Ovary (tissue), 9 donors: ENCODE results near the gene RPS19. TPM values are rescaled to one million over a fixed set of nuclear protein-coding genes. Genes with fewer than 3 reads are reported as not detected.

ENCODE experiments used
- DNase-seq, 5 donors: peaks; one replicate each; pipeline ENCODE4 v3.0.0-alpha.2; 2019 to 2020
- H3K27ac ChIP-seq, 2 donors: fragments of 200-600 bp; one replicate each; pipeline versions ENCODE4 v1.5.1 to v1.8.0; 2019 to 2022
- H3K27me3 ChIP-seq: fragments of 200-600 bp; one replicate; pipeline ENCODE4 v1.8.0; 2022
- H3K36me3 ChIP-seq: fragments of 200-600 bp; sonication (generic); one replicate; pipeline ENCODE4 v1.5.1; 2019
- H3K4me1 ChIP-seq: one replicate; pipeline ENCODE4 v1.8.1; 2013; ENCODE audit warnings: mild to moderate bottlenecking, moderate library complexity; ENCODE audit not compliant: insufficient read depth
- H3K4me3 ChIP-seq: fragments of 200-600 bp; sonication (generic); one replicate; pipeline ENCODE4 v1.5.1; 2017
- H3K9me3 ChIP-seq, 2 donors: fragments of 200-600 bp in 1 of 2; sonication (generic) in 1 of 2; one replicate each; pipeline versions ENCODE4 v1.5.1 to v1.8.1; 2013 to 2019; ENCODE audit warnings: mild to moderate bottlenecking in 1 of 2, moderate library complexity in 1 of 2
- CTCF ChIP-seq, 3 donors: fragments of 450-650 bp in 2 of 3; fragments of 200-600 bp in 1 of 3; IDR thresholded peaks; one replicate each; pipeline versions ENCODE4 v1.5.1 to v1.8.0; 2016 to 2022; ENCODE audit warnings: antibody characterized with exemption in 3 of 3, mild to moderate bottlenecking in 1 of 3
- EP300 ChIP-seq: sonication (generic); formaldehyde crosslinking; IDR thresholded peaks from one replicate; pipeline ENCODE4 v1.6.1; 2017; ENCODE audit warnings: antibody characterized with exemption
- POLR2A ChIP-seq: fragments of 450-650 bp; IDR thresholded peaks from one replicate; pipeline ENCODE4 v1.6.1; 2017; ENCODE audit warnings: antibody characterized with exemption, mild to moderate bottlenecking, moderate library complexity
- WGBS, 3 donors: extraction: QIAGEN DNeasy Blood & Tissue Kit in 1 of 3; methylation state at CpG; one replicate each; pipeline versions ENCODE4 v1.1.5 to v1.1.7; 2013 to 2017; 5-methylcytosine and 5-hydroxymethylcytosine counted together
- intact Hi-C, 4 donors: fragments of 100-400 bp; cut with DNase I; formaldehyde crosslinking; loops; one replicate each; pipeline versions ENCODE4 v1.11.0 to v1.15.1; 2022 to 2023
- polyA plus RNA-seq, 2 donors: library from polyadenylated mRNA; stranded (reverse); fragments of 200-250 nt in 1 of 2; fragments of 350-450 nt in 1 of 2; fragmentation: Illumina TruSeq in 1 of 2; extraction: RNeasy Lipid Tissue Mini Kit (QIAGEN cat#74804) in 1 of 2; gene quantifications; one replicate each; pipeline ENCODE4 v1.2.3, GENCODE V29; 2013 to 2014
- total RNA-seq, 7 donors: library from RNA; depleted of rRNA in 2 of 7; stranded (reverse); fragments of >200 nt in 2 of 7; fragmentation: NEBNext Ultra II Directional in 3 of 7; extraction: Animal tissue kit (Norgen Biotek cat#: 25700) in 3 of 7; gene quantifications; one replicate each; pipeline versions ENCODE4 v1.1.0 to v1.2.4, GENCODE V29; 2016 to 2023
- donor health status: DM: no; HTN: no; CAD: no; lungs with moderate emphysema.
- donor health status: DM: no; HTN: no; CAD: no.
- donor health status: Bipolar disorder and iron deficiency.
- donor health status: DM: yes; HTN: yes; CAD: no.
- donor health status: DM: no; HTN: no; CAD: no.
- donor health status: DM: yes; HTN: yes; CAD: no.

The RPS19 gene
- total and polyA plus RNA-seq, 9 donors, result 1,030 to 3,960 (median 2,873) TPM

DNA sequence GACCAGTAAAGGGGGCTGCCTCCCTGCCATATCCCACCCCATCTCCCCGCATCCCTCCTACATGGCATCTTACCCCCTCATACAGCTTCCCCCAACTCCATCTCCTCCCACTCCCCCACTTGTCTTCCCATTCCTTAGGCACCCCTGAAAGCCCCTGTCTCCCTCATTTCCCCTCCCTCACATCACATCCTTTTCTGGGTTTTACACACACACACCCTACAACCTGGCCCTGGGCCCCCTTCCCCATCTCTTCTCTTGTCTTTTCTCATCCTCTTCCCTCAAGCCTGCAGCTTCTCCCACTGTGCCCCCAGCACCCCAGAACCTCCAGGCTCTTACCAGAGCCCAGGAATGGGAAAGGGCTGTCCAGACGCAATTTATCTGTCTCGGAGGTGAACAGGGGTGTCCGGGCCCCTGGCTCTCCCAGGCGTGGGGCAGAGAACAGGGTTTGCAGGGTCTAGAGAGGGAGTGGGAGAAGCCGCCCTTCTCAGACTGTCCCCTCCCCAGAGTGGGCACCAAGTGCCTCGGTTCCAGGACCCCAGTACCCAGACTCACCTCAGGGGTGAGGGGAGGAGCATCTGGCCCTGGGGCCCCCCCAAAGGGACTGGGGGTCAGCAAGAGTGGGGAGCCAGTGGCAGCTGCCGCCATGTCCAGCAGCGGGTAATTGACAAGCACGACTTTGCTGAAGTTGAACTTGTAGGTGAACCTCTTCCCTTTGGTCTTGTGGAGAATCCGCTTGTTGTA is 48.8 kb downstream of the RPS19 start:
- Histone ChIP-seq H3K4me3 (no peak overlapping the region), H3K27me3 (no peaks in the 10 kb centered on the region), H3K9me3 (no peaks in the 10 kb centered on the region), H3K27ac (no peak overlapping the region), H3K36me3 (no peaks in the 10 kb centered on the region), H3K4me1 (no peaks in the 10 kb centered on the region)
- intact Hi-C loops, result no loop called here
- DNase-seq, result no peak
- TF ChIP-seq EP300, result no peak
- no peak for TF ChIP-seq CTCF (IDR thresholded peaks at IDR 0.05)
- no peak for TF ChIP-seq POLR2A
- 62 to 67% (median 63%) methylated on average over 11 of the region's 11 CpGs for WGBS, 3 donors

GRCh38 chr19:41909706-41910105 is 49.7 kb downstream of the RPS19 start:
- H3K9me3 ChIP-seq, result no peaks in the 10 kb centered on the region
- no peaks in the 10 kb centered on the region for H3K36me3 ChIP-seq
- H3K4me1 ChIP-seq, result no peaks in the 10 kb centered on the region
- WGBS, 3 donors, result 32 to 38% (median 37%) methylated on average over 13 of the region's 13 CpGs
- intact Hi-C loops, result no loop called here
- no peak for TF ChIP-seq POLR2A
- TF ChIP-seq CTCF (IDR thresholded peaks at IDR 0.05), result no peak
- TF ChIP-seq EP300, result no peak
- H3K4me3 ChIP-seq, result no peak overlapping the region
- DNase-seq, result no peak
- H3K27me3 ChIP-seq, result no peaks in the 10 kb centered on the region
- H3K27ac ChIP-seq, result no peak overlapping the region

DNA sequence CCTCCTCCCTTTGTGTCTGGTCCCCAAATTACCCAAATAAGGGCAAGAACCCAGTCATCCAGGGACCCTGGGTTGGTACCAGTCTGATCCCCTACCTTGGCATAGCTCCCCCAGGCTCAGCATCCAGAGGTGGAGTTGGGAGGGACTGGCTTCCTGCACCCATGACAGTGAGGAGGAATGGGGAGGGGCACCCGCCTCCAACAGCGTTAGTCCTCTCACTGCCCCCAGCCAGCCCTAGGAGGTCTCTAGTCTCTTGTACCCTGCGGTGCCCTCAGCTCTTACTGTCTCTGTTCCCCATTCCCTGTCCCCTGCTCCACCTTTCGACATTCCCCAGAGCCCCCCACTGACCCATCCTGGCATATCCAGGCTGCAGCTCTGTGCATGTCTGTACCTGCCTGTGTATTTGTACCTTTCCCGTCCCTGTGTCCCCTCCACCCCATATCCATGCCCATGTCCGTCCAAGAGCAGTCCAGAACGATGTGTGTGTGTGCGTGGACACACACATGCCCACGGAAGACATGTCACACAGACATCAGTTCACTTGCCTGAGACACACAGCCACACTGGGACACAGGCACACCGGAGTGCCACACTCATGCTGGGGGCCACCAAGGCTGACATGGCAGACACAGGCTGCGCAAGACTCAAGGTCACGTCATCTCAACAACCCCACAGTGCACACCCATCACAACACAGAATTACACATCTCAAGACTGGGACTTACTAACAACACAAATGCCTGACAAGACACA is 50.4 kb downstream of the RPS19 start:
- no peak for DNase-seq
- Histone ChIP-seq H3K27me3 (no peaks in the 10 kb centered on the region), H3K27ac (no peak overlapping the region), H3K4me1 (no peaks in the 10 kb centered on the region), H3K36me3 (no peaks in the 10 kb centered on the region), H3K4me3 (no peak overlapping the region), H3K9me3 (no peaks in the 10 kb centered on the region)
- intact Hi-C loops, result no loop called here
- 47 to 61% (median 57%) methylated on average over 12 of the region's 12 CpGs for WGBS, 3 donors
- TF ChIP-seq CTCF (IDR thresholded peaks at IDR 0.05), result no peak
- no peak for TF ChIP-seq EP300
- no peak for TF ChIP-seq POLR2A

DNA sequence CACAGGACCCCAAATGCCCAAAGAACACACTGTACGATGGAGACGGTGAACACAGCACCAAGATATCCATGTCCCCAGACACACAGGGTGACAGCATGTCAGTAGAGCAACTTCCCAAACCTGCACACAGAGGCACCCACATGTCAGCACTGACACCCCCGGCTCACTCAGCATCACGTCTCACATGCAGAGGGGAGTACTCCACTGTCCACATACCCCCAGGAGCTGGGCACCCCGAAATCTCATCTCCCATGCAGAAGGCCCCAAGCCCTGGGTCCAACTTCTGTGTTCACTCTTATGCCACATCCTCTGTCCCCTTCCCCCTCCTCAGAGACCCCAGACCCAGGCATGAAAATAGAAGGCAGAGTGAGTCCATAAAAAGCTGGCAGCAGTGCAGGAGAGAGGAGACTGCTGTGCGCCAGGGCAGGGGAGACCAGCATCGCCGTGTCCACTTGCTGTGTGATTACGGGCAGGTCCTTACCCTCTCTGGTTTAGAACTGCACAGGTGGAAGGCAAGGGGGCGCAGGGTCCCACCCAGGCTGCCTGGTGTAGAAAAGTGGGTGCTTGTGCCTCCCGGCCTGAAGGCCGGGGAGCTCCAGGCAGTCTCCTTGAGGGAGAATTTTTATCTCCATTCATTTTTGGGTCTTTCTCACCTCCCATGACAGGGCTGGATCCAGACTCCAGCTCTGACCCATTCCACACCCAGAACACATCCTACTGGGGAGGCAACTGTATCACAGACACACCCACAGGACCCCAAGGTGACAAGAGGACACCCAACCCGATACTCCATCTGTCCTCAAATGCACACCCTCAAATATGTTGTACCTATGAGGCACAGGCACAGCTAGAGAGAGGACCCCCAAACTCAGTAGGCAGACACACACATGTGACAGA is 51.2 kb downstream of the RPS19 start:
- no peaks in the 10 kb centered on the region for H3K9me3 ChIP-seq
- TF ChIP-seq CTCF (IDR thresholded peaks at IDR 0.05) (no peak), EP300 (no peak), POLR2A (no peak)
- no peaks in the 10 kb centered on the region for H3K4me1 ChIP-seq
- no peak overlapping the region for H3K4me3 ChIP-seq
- no peak for DNase-seq
- no peaks in the 10 kb centered on the region for H3K36me3 ChIP-seq
- intact Hi-C loops, result no loop called here
- H3K27ac ChIP-seq, result no peak overlapping the region
- H3K27me3 ChIP-seq, result no peaks in the 10 kb centered on the region
- 45 to 59% (median 54%) methylated on average over 13 of the region's 13 CpGs for WGBS, 3 donors
